ENCODE results near the gene MRPL12. TPM values are rescaled to one million over a fixed set of nuclear protein-coding genes. Genes with fewer than 3 reads are reported as not detected.
"Not testable (repeated sequence)": the region's sequence is repeated elsewhere in the genome, so short reads cannot be mapped to it uniquely, and the experiment has no call there.

Gene MRPL12
- total and polyA plus RNA-seq, 2 experiments from 2014 or later, result 50.9 to 153 TPM

DNA sequence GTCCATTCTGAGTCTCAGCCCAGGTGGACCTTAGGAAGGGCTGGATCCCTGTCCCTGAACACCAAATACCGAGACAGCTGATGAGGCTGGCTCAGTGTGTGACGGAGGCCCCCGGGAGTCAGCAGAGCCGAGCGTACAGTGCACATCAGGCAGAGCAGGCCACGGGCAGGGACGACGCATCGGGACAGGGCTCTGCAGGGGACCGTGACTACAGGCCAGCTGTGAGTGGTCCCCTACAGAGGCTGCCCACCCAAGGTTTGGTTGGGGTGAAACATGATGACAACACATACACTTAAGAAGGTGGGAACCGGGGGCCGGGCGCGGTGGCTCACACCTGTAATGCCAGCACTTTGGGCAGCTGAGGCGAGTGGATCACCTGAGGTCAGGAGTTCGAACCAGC, 30.2 kb upstream of the MRPL12 start (continued):
- TF ChIP-seq STAT1 (IDR thresholded peaks at IDR 0.05; ENCODE audit: unreplicated experiment) (no peak), CREB1 (CRISPR knock-in tag; IDR thresholded peaks at IDR 0.05; ENCODE audit: low read depth) (no peak), ZNF331 (CRISPR knock-in tag; IDR thresholded peaks at IDR 0.05; ENCODE audit: low read depth) (no peak), POLR2AphosphoS5 (IDR thresholded peaks at IDR 0.05; ENCODE audit: low read depth) (no peak)

GRCh38 chr17:81673561-81674258, 29.5 kb upstream of the MRPL12 start:
- H3K27me3 Mint-ChIP-seq (ENCODE audit: insufficient read depth, low read depth, poor library complexity), result peaks cover 24% of the 10 kb centered on the region
- TF ChIP-seq JUNB (IDR thresholded peaks at IDR 0.05; ENCODE audit: unreplicated experiment) (no peak), POLR2AphosphoS5 (IDR thresholded peaks at IDR 0.05; ENCODE audit: low read depth) (0 out of 2 replicates have a peak, but pooled peaks have one; percentile 10)
- no peak for DNase-seq (ENCODE audit: low spot score)
- no peaks in the 10 kb centered on the region for H3K4me1 ChIP-seq (ENCODE audit: insufficient read depth)
- H3K27ac ChIP-seq (ENCODE audit: low read depth), result no peak overlapping the region
- no peak overlapping the region for H3K4me2 ChIP-seq
- H4K20me1 ChIP-seq (replicated peaks; ENCODE audit: insufficient read depth), result peaks cover 3% of the 10 kb centered on the region; the same call in 1 of the 2 replicates
- H3K4me3 ChIP-seq, result no peak overlapping the region
- H3K27ac Mint-ChIP-seq, result no peak overlapping the region
- peaks cover 60% of the 10 kb centered on the region for H3K36me3 Mint-ChIP-seq (ENCODE audit: low read depth)
- H3F3A ChIP-seq (replicated peaks; ENCODE audit: low read depth), result peaks cover 19% of the 10 kb centered on the region; the same call in 1 of the 2 replicates
- no peak overlapping the region for H2AFZ ChIP-seq
- peaks cover 12% of the 10 kb centered on the region for H3K79me2 ChIP-seq (replicated peaks; ENCODE audit: insufficient read depth)
- H3K4me3 Mint-ChIP-seq, result no peak overlapping the region
- H3K36me3 ChIP-seq (ENCODE audit: insufficient read depth), result peaks cover 24% of the 10 kb centered on the region
- no peak for ATAC-seq
- H3K9me2 ChIP-seq (ENCODE audit: insufficient read depth), result no peaks in the 10 kb centered on the region
- H3K9me3 Mint-ChIP-seq, result no peaks in the 10 kb centered on the region
- no peaks in the 10 kb centered on the region for H3K27me3 ChIP-seq (ENCODE audit: insufficient read depth)
- H3K4me1 Mint-ChIP-seq, result peaks cover 5% of the 10 kb centered on the region; the same call in 2 of the 3 replicates

GRCh38 chr17:81675515-81676221, 27.5 kb upstream of the MRPL12 start:
- not testable (repeated sequence) for H3K27me3 ChIP-seq (ENCODE audit: insufficient read depth); H3K79me2 ChIP-seq (replicated peaks; ENCODE audit: insufficient read depth); H3K4me1 ChIP-seq (ENCODE audit: insufficient read depth); H3K4me3 Mint-ChIP-seq; H4K20me1 ChIP-seq (replicated peaks; ENCODE audit: insufficient read depth); H3K4me1 Mint-ChIP-seq; H3K4me3 ChIP-seq; H2AFZ ChIP-seq; H3K27ac Mint-ChIP-seq; H3K9me2 ChIP-seq (ENCODE audit: insufficient read depth); H3K9me3 Mint-ChIP-seq; H3K4me2 ChIP-seq
- Histone ChIP-seq H3K36me3 (ENCODE audit: insufficient read depth) (peaks cover 13% of the 10 kb centered on the region), H3K27ac (ENCODE audit: low read depth) (peak overlapping the region; percentile 84), H3F3A (replicated peaks; ENCODE audit: low read depth) (peaks cover 12% of the 10 kb centered on the region; the same call in 1 of the 2 replicates)
- TF ChIP-seq, protein P1, sequence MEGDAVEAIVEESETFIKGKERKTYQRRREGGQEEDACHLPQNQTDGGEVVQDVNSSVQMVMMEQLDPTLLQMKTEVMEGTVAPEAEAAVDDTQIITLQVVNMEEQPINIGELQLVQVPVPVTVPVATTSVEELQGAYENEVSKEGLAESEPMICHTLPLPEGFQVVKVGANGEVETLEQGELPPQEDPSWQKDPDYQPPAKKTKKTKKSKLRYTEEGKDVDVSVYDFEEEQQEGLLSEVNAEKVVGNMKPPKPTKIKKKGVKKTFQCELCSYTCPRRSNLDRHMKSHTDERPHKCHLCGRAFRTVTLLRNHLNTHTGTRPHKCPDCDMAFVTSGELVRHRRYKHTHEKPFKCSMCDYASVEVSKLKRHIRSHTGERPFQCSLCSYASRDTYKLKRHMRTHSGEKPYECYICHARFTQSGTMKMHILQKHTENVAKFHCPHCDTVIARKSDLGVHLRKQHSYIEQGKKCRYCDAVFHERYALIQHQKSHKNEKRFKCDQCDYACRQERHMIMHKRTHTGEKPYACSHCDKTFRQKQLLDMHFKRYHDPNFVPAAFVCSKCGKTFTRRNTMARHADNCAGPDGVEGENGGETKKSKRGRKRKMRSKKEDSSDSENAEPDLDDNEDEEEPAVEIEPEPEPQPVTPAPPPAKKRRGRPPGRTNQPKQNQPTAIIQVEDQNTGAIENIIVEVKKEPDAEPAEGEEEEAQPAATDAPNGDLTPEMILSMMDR (conservative IDR thresholded peaks at IDR 0.05; ENCODE audit: low read depth in 2 of 2), result peak; percentile 55 to 56
- DNase-seq (ENCODE audit: low spot score), result peak; percentile 39
- peak; percentile 28 for ATAC-seq
- Mint-ChIP-seq H3K36me3 (ENCODE audit: low read depth) (peaks cover 42% of the 10 kb centered on the region), H3K27me3 (ENCODE audit: insufficient read depth, low read depth, poor library complexity) (peaks cover 19% of the 10 kb centered on the region)

All from GM23338 (cell line).